Jurkat, Clone E6-1 (cell line): ENCODE results near the gene KSR1.
"Not testable (repeated sequence)": the region's sequence is repeated elsewhere in the genome, so short reads cannot be mapped to it uniquely, and the experiment has no call there.

ENCODE experiments used
- DNase-seq: peaks from one replicate; pipeline ENCODE4 v3.0.0-alpha.2; 2011; ENCODE audit warnings: low read depth, low spot score
- H3K4me3 ChIP-seq: 2 replicates; pipeline ENCODE4 v1.5.1; 2011; ENCODE audit warnings: mild to moderate bottlenecking, low read length, control low read depth, moderate library complexity

The KSR1 gene

GRCh38 chr17:27449541-27449940 lies 6.7 kb upstream of the KSR1 start:
- H3K4me3 ChIP-seq = no peak overlapping the region
- DNase-seq = no peak

DNA sequence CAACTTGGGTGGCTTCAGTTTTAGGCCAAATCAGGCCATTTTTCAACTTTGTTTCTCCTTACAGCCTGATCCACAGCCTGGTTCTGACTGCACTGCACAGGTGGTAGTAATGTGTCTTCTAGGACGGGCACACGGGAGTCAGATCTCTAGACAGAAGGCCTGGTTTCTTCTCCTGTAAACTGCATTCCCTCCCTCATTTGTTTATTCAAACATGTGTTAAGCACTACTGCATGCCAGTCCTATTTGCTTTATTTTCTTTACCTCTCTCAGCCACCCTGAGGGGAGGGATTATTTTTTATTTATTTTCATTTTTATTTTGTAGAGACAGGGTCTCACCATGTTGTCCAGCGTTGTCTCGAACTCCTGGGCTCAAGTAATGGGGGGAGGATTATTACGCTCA lies 6.3 kb upstream of the KSR1 start:
- no peak overlapping the region for H3K4me3 ChIP-seq
- DNase-seq = no peak

- no peak overlapping the region for H3K4me3 ChIP-seq
- DNase-seq = no peak
Measured at GRCh38 chr17:27450416-27450815, 5.8 kb upstream of the KSR1 start.

DNA sequence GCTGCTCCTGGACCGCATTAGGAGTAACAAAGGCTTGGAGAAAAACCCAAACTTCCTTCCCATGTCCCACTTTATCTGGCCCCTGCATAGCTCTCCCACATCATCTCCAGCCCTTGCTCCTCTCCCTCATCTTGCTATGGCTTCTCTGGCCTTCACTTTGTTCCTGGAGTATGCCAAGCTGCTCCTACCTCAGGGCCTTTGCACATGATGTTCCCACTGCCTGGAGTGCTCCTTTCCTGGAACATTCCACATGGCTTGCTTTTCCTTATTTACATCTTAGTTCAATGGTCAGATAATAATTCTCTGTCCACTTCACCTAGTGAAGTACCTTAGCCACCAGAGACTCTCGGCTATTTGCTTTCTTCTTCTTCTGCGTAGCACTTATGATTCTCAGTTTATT lies 4.3 kb upstream of the KSR1 start:
- DNase-seq = no peak
- no peak overlapping the region for H3K4me3 ChIP-seq

DNA sequence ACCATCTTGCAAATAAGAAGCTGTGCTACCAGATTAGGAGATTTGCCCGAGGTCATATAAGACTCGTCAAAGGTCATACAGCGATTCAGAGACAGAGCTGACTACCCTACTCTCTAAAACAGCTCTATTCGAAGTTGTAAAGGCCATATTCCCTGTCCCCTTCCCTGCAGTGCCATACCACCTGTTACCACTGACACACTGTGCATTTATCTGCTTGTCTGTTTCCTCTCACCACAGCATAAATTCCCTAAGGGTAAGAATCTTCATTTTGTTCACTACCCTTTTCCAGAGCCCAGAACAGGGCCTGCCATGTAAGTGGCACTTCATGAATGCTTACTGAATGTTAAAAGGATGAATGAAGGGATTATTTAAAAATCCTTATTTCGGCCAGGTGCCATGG lies 3.4 kb upstream of the KSR1 start:
- H3K4me3 ChIP-seq = no peak overlapping the region
- DNase-seq = no peak

DNA sequence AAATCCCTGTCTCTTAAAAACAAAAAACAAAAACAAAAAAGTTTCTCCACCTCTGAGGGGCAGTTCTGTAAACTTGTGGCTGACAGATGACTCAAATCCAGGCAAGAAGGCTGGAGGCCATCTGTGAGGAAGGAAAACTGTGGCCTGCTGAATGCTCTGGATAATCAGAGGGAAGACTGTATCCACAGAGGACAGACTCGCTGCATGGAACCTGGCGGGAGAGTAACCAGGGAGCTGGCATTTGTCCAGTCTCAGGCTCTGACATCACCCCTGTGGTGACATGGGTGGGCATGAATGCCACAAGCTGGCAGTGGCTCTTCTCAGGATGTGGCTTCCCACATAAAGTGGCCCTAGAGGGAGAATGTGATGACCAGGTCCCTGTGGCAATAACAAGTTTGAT lies 2.8 kb upstream of the KSR1 start:
- H3K4me3 ChIP-seq = no peak overlapping the region
- DNase-seq = no peak

DNA sequence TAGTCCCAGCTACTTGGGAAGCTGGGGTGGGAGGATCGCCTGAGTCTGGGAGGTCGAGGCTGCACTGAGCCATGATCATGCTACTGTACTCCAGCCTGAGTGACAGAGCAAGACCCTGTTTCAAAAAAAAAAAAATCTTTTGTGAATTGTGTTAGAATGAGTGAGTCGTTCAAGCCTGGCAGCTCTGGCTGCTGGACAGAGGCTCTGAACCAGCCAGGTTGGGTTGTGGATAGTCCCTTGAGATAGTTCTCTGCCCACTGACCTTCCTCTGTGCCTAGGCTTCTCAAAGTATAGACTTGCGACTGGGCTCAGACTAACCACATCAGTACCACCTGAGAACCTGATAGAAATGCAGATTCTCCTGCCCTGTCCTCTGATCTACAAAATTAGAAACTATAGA lies 2.2 kb upstream of the KSR1 start:
- DNase-seq = no peak
- no peak overlapping the region for H3K4me3 ChIP-seq

GRCh38 chr17:27455236-27455913 lies 873 bp upstream of the KSR1 start:
- H3K4me3 ChIP-seq = peak overlapping the region; percentile 52
- no peak for DNase-seq

DNA sequence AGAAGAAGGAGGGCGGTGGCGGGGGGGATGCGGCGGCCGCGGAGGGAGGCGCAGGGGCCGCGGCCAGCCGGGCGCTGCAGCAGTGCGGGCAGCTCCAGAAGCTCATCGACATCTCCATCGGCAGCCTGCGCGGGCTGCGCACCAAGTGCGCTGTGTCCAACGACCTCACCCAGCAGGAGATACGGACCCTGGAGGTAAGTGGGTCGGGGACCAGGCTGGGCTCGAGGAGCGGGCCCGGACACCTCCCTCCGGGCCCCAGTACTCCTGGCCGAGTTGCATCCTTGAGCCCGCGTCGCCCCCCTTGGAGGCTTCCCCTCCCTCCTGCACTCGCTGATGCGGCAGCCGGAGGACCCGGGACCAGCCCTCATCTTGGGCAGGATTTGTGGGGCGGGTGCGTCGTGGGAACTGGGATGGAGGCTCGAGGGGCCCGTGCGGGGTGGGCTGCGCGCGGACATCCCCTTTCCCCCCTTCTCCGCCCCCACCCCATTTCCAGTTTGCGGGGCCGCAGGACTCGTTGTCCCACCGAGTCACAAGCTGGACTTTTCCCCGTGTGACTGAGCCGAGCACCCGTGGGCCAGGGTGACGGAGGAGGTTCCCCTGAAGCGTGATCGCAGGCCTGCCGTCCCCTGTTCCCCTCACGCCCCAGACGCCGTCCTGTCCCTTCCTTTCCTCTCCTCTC lies 572 bp downstream of the KSR1 start:
- no peak for DNase-seq
- peak overlapping the region; percentile 52 for H3K4me3 ChIP-seq

- peak overlapping the region; percentile 52 for H3K4me3 ChIP-seq
- DNase-seq = no peak
Measured at GRCh38 chr17:27457360-27457715, 1.1 kb downstream of the KSR1 start.

GRCh38 chr17:27457731-27458523 lies 1.7 kb downstream of the KSR1 start:
- no peak overlapping the region for H3K4me3 ChIP-seq
- DNase-seq = no peak

DNA sequence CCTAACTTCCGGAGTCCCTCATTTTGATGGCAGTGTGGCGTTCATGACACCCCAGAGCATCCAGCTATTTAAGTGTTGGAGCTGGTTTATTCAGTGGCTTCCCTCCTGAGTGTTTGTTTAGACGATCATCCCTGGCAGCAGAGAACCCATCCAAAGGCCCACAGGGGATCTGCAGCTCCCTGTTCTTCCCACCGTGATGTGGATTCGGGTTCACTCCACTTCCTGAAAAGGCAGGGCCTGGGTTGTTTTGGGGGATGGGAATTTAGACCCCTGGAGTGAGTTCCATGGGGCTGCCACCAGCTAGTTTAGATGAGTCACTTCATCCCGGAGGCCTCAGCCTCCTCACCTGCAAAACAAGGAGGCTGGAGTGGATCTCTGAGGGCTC lies 2.3 kb downstream of the KSR1 start:
- H3K4me3 ChIP-seq = no peak overlapping the region
- DNase-seq = no peak

DNA sequence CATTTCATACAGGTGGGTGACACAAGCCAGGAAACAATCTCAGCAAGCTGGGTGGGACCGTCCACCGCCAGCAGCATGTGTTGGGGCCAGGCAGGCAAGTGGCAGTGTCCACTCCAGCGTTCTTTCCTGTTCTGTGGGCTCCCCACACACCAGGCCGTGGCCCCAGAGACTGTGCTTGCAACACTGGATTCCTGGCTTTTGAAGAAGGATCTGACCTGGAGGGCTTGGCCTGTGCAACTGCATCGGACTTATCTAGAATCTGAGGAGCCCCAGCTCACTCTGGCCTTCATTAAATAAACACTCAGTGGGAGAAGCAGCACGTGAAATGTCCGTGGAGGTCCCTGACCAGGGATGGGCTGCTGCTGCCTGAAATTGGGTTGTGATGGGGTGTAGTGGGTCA lies 3.2 kb downstream of the KSR1 start:
- H3K4me3 ChIP-seq = no peak overlapping the region
- DNase-seq = no peak

- no peak for DNase-seq
- no peak overlapping the region for H3K4me3 ChIP-seq
Measured at GRCh38 chr17:27460196-27460725, 4.0 kb downstream of the KSR1 start.

- H3K4me3 ChIP-seq = no peak overlapping the region
- DNase-seq = no peak
Measured at GRCh38 chr17:27461192-27461859, 5.1 kb downstream of the KSR1 start.

DNA sequence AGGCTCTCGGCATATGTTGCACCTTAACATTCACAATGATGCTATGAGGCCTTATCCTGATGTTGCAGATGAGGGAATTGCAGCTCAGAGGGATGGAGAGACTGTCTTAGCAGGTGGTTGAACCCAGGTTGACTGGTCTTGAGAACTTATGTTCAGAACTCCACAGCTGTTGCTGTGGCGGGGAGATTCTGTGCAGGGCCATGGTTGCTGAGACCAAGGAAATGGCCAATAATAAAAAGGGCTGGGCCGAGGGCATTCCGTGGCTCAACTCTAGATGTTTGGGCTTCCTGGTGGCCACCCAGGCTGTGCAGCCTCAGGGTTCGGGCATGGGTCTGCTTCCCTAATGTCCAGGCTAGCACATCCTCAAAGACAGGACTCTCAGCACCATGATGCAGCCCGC lies 5.9 kb downstream of the KSR1 start:
- no peak overlapping the region for H3K4me3 ChIP-seq
- no peak for DNase-seq

DNA sequence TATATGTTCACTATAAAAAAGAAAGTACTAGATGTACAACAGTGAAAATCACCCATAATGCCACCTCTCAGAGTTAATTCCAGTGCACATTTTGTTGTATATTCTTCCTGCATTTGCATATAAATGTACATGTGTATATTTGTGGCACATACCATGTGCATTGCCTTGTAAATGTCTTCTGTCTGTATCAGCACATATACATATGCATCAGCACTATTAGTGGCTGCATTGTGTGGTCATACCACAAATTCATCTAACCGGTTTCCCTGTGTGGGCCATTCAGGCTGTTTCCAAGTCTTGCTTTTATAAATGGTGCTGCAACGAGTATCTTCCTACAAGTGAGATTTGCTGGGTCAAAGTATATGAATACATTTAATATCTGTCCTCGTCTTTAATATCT lies 6.5 kb downstream of the KSR1 start:
- no peak overlapping the region for H3K4me3 ChIP-seq
- no peak for DNase-seq

DNA sequence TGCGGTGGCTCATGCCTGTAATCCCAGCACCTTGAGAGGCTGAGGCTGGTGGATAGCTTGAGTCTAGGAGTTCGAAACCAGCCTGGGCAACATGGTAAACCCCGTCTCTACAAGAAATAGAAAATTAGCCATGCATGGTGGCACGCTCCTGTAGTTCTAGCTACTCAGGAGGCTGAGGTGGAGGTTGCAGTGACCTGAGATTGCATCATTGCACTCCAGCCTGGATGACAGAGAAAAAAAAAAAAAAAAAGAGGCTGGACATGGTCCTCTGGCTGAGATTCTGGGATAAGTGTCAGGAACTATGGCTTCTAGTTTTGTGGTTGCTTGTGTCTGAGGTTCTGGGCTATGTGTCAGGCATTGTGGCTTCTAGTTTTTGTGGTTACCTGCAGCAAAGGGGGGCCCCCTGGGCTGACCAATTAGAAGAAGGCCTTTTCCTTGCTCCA lies 7.0 kb downstream of the KSR1 start:
- DNase-seq = no peak
- H3K4me3 ChIP-seq = no peak overlapping the region

- H3K4me3 ChIP-seq = not testable (repeated sequence)
Measured at GRCh38 chr17:27464019-27464418, 7.8 kb downstream of the KSR1 start.

GRCh38 chr17:27464431-27464830 lies 8.2 kb downstream of the KSR1 start:
- no peak overlapping the region for H3K4me3 ChIP-seq
- DNase-seq = no peak

More at GRCh38 chr17:27464019-27464418, 7.8 kb downstream of the KSR1 start:
- DNase-seq = not testable (repeated sequence)
